Activated CD4-positive, CD25-positive, alpha-beta regulatory T cell treated with anti-CD3 and anti-CD28 coated beads, Interleukin-2, amount 50 U/mL, for 72 hours (primary cell): Measurements from ENCODE around the gene PRKG1.

Experiments
- DNase-seq: peaks from one replicate; pipeline ENCODE4 v3.0.0; 2021

The PRKG1 gene

GRCh38 chr10:51077074-51077473, 2.8 kb downstream of the PRKG1 start:
- DNase-seq, result no peak

DNA sequence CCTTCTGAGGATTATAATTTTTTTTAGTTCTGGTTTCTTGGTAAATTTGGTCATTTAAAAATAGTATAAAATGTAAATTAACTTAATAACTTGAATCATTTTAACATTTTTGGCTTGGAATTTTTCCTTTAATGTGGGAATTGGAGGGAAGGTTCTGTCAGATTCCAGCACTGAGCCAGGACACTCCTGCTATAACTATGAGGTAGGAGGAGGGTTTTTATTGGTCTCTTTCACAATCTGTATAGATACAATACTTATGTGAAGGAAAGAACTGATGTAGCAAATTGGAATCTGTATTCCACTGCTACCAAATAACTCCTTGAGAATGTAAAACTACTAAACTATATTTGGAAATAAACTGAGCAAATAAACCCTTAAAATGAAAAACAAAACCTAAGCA, 3.2 kb downstream of the PRKG1 start:
- DNase-seq, result no peak

DNA sequence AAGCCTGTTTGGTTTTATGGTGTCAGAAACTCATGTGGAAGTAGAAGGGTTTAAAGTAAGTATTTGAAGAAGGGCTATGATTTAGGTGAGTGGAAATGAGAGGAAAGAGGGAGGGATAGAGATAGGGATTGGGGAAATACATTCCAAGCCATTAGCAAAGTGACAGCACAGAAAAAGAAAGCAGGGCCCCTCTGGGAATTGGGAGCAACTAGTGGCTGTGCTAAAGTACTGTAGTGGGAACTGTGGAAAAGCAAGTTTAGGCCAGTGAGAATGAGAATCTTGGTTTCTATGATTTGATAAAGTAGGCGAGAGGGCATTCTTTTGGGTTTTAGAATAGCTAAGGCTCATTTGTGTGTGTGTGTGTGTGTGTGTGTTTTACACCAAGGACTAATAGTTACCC, 5.0 kb downstream of the PRKG1 start:
- no peak for DNase-seq

DNA sequence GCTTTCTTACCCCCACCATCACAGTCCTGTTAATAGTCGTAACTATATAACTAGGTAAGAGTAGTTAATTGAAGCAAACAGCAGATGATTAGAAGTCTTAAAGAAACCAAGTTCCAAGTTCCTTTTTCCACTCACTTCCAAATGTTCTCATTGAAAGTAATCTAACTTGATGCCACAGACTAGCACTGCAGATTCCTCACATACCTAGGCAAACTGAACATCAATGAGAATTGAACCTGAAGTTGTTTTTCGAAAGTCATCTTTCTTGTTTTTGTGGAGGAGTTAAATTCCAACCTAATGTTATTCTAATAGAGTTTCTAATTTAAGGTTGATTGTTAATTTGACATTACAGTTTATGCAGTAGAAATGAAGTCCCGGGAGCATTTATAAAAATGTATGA, 5.5 kb downstream of the PRKG1 start:
- DNase-seq, result no peak

DNA sequence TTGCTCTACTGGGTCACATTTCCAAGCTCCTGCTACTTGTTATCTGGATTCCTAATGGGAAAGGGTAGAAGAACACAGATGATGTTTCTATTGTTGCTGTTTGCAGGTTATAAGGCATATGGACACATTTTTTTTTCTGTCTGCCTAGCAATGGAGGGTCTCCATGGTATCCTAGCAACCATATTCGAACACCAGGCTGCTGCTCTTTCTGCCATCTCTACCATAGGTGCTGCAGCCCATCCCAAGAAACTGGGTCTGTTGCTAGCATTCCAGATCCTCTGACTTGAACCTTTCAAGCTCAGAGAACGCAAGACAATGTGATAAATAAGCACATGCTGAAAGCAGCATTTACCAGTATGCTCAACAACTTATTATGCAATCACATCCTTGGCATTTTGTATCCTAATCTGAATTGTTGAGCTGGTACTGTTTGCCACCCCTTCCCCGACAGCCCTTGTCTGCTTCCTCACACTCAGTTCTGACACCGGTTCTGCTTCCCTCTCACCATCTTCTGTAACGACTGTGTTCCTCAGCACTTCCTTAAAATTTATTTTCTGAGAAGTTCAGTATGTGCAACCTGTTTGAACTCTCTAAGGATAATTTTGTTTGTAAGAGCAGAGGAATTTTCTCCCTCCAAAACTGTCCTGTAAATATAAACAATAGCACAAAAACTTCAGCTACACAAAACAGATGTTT, 6.2 kb downstream of the PRKG1 start:
- no peak for DNase-seq

DNA sequence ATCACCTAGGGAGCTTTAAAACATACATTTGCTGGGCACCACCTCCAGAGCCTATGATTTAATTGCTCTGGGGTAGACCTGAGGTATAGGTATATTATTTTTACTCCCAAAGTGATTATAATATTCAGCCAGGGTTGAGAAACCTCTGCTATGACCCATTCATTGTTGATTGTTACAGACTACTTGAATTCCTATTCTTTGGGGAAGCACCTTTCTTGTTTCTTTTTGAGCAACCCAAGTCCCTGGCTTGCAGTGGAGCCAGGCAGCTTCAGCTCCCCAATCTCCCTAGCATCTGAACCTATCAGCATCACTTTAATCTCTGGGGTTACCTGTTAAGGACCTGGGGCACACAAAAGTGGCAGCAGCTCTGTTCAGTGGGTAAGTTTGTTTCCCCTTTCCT, 8.6 kb downstream of the PRKG1 start:
- no peak for DNase-seq

- no peak for DNase-seq
Observed at GRCh38 chr10:51083356-51083853, 9.1 kb downstream of the PRKG1 start.

DNA sequence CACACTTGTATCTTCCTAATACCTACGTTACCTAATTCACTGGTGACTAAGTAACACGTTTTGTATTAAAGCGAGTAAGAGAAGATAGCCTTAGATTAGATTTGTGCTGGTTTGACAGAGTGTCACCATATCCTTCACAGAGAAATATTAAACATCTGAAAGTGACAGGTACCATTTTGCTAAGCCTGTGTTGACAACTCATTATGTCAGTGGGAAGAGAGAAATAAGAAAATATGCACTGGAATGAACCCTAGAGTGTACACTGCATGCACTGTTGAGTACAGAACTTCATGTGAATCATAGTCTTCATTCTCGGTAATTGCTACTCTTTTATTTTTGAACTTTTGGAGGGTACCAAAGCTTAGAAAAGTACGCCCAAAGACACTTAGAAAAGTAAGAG, 10.9 kb downstream of the PRKG1 start:
- DNase-seq, result no peak

GRCh38 chr10:51086710-51087109, 12.4 kb downstream of the PRKG1 start:
- no peak for DNase-seq

GRCh38 chr10:51087114-51087513, 12.8 kb downstream of the PRKG1 start:
- no peak for DNase-seq

GRCh38 chr10:51090190-51090589, 15.9 kb downstream of the PRKG1 start:
- DNase-seq, result no peak

DNA sequence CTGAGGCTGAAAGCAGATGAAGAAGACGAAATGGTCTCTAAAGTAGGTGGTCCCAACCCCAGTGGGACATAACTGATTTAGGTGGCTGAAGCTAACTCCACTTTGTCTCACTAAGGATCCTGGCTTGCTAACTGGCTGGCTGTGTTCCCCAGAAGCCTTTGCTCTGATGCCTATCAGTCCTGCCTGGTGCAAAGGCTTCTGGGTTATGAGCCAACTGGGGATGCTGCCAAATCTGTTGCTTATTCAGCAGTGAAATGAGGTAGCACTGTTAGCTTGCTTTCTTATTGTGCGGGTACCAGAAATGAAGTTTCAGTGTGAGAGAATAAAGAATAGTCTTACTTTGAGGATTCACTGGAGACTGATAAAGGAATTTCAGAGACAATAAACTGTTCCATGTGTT, 18.1 kb downstream of the PRKG1 start:
- no peak for DNase-seq

GRCh38 chr10:51095444-51095843, 21.2 kb downstream of the PRKG1 start:
- no peak for DNase-seq

- no peak for DNase-seq
Observed at GRCh38 chr10:51097546-51097945, 23.3 kb downstream of the PRKG1 start.

GRCh38 chr10:51100221-51100620, 25.9 kb downstream of the PRKG1 start:
- no peak for DNase-seq

DNA sequence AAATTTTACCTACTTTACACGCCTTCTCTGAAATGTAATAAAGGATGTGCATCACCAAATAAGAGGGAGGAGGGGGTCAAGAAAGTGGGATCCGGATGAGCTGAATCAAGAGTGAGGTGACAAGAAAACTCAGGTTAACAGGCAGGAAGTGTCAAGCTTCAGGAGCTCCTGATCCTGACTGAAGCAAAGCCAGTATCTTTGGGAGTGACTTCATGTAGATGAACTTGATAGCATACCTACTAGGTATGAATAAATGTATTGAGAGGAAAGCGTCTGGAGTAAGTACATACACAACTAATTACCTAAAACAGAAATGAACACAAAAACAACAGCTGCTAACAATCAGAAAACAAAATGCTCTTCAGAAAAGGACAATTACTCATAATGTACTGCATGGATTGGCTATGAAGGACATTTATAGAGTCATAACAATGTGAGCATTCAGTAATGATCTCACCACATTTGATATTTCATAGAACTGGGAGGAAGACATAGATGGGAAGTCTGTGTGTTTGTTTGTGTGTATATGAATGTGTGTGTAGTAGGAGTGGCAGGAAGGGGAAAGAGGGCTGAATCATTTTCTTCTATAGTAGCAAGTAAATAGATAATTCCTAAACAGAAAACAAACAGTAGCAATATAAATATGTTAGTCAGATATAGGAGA, 29.4 kb downstream of the PRKG1 start:
- no peak for DNase-seq

- no peak for DNase-seq
Observed at GRCh38 chr10:51106311-51106945, 32.1 kb downstream of the PRKG1 start.

- DNase-seq, result no peak
Observed at GRCh38 chr10:51108406-51108805, 34.1 kb downstream of the PRKG1 start.

DNA sequence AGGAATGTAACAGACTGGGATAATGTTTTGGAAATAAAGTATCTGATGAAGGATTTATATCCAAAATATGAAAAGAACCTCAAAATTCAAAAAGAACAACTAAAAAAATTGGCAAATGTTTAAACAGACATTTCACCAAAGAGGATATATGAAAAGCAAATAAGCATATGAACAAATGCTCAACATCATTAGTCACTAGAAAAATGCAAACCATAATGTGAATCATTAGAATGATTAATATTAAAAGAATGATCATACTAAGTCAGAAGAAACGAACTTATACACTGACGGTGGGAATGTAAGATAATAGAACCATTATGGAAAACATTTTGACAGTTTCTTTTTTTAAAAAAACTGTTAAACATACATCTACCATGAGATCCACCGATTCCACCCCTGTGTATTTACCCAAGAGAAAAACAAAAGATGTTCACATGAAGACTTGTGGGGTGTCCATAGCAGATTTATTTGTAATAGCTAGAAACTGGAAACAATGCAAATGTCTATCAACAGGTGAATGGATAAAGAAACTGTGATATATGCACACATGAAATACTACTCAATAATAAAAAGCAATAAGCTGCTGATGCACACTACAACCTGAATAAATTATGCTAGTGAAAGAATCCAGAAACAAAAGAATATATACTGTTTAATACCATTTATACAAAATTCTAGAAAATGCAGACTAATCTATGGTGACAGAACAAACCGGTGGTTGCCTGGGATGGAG, 35.7 kb downstream of the PRKG1 start:
- DNase-seq, result no peak

DNA sequence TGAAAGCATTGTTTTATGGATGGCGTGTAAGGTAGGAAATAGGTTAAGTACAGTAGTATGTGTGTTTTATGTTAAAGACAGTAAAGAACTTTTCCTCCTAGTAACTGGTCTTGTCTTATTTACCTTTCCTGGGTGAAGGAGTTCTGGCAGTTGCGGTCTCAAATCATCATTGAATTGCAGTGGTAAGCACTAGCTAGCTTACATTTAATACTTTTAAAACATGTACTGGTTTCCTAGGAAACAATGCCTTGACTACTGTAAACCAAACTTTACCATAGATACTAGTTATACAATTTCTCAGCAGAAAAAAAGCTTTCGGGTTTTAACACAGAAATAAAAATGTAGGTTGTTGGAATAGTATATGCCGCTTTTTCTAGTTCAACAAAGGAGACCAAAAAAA, 37.7 kb downstream of the PRKG1 start:
- DNase-seq, result no peak

GRCh38 chr10:51113007-51113406, 38.7 kb downstream of the PRKG1 start:
- DNase-seq, result no peak

GRCh38 chr10:51117053-51117660, 42.9 kb downstream of the PRKG1 start:
- DNase-seq, result no peak

GRCh38 chr10:51117794-51118193, 43.5 kb downstream of the PRKG1 start:
- no peak for DNase-seq
